Inferior parietal cortex (tissue), 1 donor: ENCODE measurements around the gene SLC35E4.
"Not testable (repeated sequence)": the region's sequence is repeated elsewhere in the genome, so short reads cannot be mapped to it uniquely, and the experiment has no call there.

ENCODE experiments used
- DNase-seq: peaks from one replicate; pipeline ENCODE4 v3.0.0-alpha.2; 2016; ENCODE audit errors: extremely low spot score

The SLC35E4 gene

DNA sequence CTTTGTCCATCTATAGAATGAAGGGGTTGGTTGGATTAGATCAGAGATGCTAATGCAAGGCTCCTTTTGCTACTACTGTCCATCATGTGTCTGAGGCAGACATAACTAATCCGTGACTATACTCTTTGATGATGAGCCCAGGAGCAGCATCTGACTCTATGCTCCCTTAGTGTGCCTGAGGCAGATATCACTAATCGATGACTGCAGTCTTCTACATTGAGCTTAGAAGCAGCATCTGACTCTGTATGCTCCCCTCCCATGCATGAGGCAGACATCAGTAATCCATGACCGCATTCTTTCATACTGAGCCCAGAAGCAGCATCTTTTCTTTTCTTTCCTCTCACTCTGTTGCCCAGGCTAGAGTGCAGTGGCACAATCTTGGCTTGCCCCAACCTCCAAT, 24.4 kb upstream of the SLC35E4 start:
- DNase-seq: no peak

DNA sequence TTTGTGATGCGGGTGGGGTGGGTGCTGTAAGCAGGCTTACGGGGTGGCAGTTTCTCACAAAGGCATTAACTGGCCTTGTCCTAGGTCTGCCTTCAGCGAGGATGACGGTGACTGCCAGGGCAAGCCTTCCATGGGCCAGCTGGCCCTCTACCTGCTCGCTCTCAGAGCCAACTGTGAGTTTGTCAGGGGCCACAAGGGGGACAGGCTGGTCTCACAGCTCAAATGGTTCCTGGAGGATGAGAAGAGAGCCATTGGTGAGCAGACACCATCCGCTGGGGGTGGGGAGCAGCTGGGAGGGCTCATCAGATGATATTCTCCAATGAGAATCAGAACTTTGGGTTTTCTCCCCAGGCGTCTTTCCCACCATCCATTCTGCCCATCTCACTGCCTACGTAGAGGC, 22.8 kb upstream of the SLC35E4 start:
- no peak for DNase-seq

DNA sequence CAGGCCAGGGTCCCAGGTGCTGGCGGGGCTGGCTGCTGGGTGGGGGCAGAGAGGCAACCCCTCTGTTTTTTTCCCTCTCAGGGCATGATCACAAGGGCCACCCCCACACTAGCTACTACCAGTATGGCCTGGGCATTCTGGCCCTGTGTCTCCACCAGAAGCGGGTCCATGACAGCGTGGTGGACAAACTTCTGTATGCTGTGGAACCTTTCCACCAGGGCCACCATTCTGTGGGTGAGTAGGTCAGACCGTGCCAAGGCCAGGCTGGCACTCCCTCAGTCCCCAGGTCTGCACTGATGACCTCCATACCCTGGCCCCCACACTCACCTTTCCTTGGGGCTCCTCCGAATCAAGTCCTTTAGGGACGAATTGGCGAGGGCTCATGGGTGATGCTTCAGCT, 21.3 kb upstream of the SLC35E4 start:
- DNase-seq: no peak

DNA sequence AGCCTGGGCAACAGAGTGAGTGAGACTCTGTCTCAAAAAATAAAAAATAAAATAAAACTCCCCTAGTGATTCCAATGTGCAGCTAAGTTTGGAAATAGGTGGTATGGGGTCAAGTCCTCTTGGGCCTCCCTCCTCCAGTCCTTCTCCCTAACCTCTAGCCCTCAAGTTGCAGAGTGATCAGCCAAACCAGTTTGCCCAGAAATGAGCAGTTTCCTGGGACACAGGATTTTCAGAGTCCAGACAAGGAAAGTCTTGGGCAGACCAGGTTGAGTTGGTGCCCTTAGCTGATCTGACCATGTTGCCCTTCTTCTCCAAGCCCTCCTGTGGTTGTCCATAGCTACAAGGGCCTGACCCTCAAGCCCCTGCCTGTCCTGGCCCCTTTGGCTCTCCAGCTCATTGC, 20.7 kb upstream of the SLC35E4 start:
- DNase-seq: no peak

DNA sequence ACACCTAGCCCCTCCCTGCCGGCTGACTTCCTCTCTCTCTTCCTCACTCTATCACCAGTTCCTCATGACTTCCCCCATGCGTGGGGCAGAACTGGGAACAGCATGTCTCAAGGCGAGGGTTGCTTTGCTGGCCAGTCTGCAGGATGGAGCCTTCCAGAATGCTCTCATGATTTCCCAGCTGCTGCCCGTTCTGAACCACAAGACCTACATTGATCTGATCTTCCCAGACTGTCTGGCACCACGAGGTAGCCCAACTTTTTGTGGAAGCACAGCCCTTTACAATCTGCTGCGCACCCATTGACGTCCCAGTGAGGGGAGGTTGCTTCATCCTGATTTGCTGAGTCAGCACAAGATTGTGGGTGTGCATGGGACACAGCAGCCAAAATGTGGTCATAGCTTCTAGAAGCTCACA, 20.0 kb upstream of the SLC35E4 start:
- no peak for DNase-seq

DNA sequence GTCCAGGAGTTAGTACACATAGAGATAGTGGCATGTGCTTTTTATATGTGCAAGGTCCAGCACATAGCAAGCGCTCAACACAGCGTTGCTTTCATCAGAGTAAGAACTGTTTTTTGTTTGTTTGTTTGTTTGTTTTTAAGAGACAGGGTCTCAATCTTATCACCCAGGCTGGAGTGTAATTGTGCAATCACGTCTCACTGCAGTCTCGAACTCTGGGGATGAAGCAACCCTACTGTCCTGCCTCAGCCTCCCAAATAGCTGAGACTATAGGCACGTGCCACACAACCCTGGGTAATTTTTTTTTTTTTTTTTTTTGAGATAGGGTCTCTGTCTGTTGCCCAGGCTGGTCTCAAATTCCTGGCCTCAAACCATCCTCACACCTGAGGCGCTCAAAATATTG, 17.8 kb upstream of the SLC35E4 start:
- DNase-seq: no peak

DNA sequence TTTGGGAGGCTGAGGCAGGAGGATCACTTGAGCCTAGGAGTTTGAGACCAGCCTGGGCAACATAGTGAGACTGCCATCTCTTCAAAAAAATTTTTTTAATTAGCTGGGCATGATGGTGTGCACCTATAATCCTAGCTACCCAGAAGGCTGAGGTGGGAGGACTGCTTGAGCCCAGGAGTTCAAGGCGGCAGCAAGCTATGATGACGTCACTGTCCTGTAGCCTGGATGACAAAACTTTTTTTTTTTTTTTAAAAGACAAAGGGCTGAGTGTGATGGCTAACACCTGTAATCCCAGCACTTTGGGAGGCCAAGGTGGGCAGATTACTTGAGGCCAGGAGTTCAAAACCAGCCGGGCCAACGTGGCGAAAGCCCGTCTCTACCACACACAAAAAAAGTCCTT, 15.7 kb upstream of the SLC35E4 start:
- DNase-seq: not testable (repeated sequence)

DNA sequence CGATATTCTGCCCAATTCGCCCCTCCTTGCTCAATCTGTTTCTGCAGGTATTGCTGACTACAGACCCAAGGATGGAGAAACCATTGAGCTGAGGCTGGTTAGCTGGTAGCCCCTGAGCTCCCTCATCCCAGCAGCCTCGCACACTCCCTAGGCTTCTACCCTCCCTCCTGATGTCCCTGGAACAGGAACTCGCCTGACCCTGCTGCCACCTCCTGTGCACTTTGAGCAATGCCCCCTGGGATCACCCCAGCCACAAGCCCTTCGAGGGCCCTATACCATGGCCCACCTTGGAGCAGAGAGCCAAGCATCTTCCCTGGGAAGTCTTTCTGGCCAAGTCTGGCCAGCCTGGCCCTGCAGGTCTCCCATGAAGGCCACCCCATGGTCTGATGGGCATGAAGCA, 9.2 kb upstream of the SLC35E4 start:
- no peak for DNase-seq

DNA sequence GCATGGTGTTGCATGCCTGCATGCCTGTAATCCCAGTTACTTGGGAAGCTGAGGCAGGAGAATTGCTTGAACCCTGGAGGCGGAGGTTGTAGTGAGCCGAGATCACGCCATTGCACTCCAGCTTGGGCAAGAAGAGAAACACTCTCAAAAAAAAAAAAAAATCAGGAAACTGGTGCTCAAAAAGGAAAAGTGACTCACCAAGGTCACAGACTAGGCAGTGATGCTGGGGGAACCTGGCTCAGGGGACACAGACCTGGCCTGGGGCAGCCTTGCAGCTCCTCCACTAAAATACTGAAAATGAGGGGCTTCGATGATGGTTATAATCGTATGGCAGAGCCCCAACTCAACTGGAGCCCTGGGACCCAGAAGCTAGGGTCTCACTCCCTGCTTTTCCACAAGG, 8.1 kb upstream of the SLC35E4 start:
- no peak for DNase-seq

DNA sequence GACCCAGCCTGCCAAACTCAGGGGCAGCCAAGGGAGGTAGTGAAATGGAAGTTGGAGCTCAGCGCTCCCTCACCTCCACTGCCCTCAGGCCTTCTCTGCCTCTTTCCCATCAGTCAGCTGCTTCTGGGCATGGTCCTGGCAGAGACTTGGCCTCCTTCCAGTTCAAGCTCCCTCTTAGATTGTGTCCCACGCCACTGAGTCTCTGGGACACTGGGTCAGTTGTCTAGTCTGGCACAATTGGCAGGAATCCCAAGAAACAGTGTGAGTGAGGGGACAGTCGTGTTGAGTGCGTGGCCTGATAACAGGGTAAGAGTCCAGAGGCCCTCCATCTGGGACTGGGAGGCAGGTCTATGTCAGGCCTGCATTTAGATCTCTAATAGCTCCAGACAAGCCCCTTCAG, 7.1 kb upstream of the SLC35E4 start:
- DNase-seq: no peak

DNA sequence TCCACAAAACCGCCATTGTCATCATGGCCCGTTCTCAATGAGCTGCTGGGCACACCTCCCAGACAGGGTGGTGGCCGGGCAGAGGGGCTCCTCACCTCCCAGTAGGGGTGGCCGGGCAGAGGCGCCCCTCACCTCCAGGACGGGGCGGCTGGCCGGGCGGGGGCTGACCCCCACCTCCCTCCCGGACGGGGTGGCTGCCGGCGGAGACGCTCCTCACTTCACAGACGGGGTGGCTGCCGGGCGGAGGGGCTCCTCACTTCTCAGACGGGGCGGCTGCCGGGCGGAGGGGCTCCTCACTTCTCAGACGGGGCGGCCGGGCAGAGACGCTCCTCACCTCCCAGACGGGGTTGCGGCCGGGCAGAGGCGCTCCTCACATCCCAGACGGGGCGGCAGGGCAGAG, 4.1 kb upstream of the SLC35E4 start:
- DNase-seq: not testable (repeated sequence)

DNA sequence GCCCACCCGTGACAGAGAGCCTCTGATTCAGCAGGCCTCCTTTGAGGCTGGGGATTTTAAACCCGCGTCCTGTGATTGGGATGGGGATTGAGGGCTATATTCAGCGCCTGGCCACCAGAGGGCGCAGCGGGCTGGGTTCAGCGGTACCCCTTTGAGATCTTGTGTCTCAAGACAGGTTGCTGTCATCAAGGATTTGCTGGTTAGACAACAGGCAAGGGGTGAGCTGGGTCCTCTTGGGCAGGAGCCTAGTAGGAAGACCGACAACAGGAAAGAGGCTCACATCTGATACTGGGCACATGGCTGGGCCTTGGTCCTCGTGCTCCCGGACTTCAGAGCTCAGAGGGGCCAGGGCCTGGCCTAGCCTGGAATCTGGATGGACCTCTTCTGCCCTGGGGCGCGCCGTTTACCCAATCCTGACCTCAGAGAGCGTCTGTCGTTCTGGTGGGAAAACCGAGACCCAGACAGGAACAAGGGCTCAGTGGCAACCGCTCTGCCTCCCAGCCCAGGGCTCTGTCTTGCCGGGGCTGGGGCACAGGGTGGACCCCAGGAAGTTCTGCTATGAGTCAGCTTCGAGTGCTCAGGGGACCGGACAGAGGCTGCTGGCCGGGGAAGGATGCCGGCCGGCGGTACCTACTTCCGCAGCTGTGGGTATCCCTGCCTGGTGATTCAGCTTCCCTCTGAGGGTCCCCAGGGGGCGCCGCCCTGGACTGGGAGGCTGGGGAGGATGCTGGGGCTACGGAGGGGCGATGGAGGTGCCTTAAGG, 929 bp upstream of the SLC35E4 start:
- DNase-seq: peak; percentile 94

DNA sequence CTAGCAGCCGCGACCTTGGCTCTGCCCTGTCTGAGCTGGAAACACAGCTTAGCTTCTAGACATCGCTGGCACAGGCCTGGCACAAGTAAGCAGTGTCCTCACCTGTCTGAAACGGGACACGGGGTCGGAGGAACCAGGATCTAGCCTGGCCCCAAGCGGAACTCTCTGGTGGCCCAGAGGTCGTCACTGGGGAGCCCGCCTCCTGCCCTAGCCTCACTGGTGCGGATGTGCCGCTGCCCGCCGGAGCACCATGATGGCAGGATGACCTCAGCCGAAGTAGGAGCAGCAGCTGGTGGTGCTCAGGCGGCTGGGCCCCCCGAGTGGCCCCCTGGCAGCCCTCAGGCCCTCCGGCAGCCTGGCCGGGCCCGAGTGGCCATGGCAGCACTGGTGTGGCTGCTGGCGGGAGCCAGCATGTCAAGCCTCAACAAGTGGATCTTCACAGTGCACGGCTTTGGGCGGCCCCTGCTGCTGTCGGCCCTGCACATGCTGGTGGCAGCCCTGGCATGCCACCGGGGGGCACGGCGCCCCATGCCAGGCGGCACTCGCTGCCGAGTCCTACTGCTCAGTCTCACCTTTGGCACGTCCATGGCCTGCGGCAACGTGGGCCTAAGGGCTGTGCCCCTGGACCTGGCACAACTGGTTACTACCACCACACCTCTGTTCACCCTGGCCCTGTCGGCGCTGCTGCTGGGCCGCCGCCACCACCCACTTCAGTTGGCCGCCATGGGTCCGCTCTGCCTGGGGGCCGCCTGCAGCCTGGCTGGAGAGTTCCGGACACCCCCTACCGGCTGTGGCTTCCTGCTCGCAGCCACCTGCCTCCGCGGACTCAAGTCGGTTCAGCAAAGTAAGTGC, 871 bp downstream of the SLC35E4 start:
- DNase-seq: peak; percentile 15

DNA sequence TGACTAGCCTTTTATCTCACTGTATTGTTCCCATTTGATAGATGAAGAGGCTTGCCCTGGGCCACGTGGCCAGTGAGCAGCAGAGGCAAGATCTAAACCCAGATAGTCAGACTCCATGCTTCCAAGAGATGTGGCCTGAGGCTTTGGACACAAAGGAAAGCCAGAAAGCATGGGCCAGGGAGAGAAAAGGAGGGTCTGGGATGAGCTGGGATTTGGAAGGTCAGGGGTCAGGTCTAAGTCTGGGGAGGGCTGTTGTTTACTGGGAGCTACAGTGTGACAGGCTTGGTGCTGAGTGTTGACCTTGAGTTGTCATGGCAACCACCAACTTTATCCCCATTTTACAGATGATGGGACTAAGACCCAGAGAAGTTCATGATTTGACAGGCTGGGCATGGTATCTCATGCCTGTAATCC, 2.1 kb downstream of the SLC35E4 start:
- DNase-seq: no peak

DNA sequence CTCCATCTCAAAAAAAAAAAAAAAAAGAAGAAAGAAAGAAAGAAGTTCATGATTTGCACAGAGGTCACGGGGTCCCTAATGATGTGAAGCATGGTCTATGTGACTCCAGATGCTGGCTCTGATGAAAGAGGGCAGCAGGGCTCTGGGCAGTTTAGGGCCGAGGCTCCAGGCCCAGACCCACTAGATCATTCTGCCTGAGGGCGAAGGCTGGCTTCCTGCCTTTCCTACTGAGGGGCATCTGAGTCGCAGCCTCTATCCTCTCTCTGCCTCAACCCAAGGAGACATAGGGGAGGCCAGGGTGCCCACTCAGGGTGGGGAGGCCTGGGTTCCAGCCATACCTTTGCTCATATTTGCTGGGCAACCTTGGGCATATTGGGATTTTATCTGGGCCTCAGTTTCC, 4.8 kb downstream of the SLC35E4 start:
- DNase-seq: no peak

DNA sequence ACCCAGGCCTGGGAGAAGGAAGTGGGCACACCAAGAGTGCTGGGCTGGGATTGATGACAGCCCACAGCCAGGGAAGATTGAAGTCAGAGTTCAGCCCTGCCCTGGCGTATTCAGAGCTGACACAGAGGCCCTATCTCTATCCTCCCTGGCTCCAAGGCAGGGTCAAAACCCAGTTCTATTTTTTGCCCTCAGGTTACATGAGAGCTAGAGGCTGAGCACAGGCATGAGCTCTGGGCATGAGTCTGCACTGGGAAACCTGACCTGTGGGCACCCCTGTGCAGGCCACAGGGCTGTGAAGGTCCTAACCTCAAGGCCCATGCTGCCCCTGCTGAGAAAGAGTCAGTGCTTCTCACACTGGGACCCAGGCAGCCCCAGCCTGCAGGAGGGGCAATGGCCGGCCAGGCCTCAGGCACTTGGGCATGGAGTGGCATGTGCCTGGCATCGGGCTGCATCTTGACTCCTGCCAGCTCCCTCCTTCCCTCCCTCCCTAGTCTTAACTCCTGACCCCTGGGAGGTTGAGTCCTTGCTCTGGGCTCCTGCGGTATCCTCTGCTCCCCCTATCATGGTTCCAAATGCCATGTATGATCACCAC, 5.4 kb downstream of the SLC35E4 start:
- no peak for DNase-seq

DNA sequence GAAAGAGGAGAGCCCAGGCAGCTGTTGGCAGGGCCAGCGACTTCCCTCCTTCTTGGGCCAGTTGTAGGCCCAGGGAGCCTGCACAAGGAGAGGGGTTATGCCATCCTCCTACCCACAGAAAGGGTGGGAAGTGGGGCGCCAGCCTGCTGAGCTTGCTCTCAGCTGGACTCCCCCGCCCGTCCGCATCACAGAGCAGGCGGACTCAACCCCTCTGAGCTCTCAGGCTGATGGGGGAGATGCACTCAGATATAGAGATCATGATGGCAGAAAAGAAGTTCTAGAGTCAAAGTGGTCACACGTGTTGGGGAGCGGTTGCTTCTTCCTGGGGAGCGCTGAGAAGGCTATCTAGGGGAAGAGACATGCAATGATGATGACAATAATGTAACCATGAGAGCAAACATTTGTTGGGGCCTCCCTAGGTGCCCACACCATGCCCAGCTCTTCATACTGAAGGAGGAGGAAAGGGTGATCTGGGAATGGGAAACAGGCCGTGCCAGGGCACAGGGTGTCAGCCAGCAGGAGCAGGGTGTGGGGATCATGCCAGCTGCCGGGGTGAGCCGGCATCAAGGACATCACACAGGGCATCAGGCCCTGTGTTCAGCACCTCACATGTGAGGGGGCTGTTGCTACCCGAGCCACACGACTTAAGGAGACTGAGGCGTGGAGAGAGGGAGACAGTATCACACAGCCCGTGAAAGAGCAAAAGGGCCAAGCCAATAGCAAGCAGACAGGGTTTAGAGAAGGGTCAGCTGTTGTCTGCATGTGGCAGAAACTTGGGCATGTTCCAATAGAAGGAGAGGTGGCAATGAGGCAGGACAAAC, 7.7 kb downstream of the SLC35E4 start:
- DNase-seq: peak; percentile 23

DNA sequence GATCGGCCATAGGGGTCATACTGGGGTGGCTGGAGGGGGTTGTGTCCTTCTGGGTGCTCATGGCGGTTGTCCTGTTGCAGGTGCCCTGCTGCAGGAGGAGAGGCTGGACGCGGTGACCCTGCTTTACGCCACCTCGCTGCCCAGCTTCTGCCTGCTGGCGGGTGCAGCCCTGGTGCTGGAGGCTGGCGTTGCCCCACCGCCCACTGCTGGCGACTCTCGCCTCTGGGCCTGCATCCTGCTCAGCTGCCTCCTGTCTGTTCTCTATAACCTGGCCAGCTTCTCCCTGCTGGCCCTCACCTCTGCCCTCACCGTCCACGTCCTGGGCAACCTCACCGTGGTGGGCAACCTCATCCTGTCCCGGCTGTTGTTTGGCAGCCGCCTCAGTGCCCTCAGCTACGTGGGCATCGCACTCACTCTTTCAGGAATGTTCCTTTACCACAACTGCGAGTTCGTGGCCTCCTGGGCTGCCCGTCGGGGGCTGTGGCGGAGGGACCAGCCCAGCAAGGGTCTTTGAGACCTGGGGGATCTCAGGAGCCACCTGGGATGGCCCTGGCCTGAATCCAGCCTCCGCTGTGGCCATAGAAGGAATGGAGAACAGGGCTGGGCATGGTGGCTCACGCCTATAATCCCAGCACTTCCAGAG, 11.1 kb downstream of the SLC35E4 start:
- no peak for DNase-seq

DNA sequence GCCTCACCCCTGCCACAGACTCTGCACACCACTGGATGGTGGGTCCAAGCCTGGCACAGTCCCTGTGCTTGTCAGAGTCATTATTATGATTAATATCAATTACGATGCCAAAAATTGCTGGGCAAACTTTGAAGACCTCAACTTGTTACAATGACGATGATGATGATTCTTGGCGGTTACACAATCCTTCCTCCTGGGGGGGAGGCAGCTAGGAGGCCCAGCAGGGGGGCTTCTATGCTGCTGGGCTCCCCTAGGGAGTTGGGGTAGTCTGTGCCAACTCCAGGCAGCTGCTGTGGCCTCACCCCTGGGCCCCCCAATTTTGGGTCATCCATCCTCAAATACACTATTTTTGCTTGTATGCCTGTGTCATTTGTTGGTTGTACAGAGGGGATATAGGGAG, 12.0 kb downstream of the SLC35E4 start:
- DNase-seq: no peak

DNA sequence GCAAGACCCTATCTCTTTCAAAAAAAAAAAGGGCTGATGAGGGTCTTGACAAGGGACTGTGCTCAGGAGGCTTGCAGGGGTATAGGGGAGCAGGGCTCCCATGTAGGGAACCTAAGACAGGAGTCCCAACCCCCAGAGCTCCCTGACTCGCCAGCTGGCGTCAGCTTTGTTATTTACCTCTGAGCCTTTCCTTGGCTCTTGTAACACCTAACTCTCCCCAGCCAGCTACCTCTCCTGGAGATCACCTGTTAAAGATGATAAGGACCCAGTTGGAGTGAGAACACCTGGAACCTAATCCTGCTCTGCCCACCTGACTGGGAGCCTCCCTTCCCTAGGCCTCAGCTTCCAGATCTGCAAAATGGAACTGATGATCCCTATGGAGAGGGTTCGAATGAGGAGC, 13.2 kb downstream of the SLC35E4 start:
- DNase-seq: no peak

DNA sequence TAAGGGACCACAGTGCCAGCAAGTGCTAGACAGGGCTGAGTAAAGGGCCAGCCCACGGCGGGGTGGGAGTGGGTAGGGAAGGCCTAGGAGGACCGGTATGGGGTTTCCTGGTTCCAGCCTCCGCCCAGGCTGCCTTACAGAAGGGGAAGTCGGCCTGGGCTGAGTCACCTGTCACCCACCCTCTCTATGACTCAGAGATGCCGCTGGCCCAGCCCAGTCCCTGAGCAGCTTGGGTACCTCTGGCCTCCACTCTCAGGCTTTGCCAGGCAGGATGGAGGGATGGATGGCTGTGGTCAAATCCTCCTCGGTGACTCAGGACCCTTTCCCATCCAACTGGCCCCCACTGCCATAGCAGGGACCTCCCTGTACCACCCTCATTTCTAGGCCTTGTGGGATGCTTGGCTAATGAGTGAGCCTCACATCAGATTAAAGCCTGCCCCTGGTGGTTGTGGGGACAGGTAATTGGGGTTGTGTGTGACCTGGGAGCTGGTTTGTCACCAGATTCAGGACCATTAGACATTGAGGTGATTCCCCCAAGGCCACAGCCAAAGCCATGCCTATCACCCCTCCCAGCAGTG, 13.9 kb downstream of the SLC35E4 start:
- no peak for DNase-seq
